SKM-1 (cell line): Measurements from ENCODE around the gene MICB.
"Not testable (repeated sequence)": the region's sequence is repeated elsewhere in the genome, so short reads cannot be mapped to it uniquely, and the experiment has no call there.

ENCODE experiments used
- DNase-seq: peaks from one replicate; lab custom pipeline; 2025; ENCODE audit not compliant: unreplicated experiment; lab: John Stamatoyannopoulos, UW

MICB gene

GRCh38 chr6:31473780-31474761 is 23.9 kb upstream of the MICB start:
- DNase-seq: no peak

- no peak for DNase-seq
Measured at GRCh38 chr6:31474871-31475286, 23.1 kb upstream of the MICB start.

- no peak for DNase-seq
Measured at GRCh38 chr6:31476515-31477139, 21.3 kb upstream of the MICB start.

- DNase-seq: no peak
Measured at GRCh38 chr6:31477521-31477920, 20.4 kb upstream of the MICB start.

DNA sequence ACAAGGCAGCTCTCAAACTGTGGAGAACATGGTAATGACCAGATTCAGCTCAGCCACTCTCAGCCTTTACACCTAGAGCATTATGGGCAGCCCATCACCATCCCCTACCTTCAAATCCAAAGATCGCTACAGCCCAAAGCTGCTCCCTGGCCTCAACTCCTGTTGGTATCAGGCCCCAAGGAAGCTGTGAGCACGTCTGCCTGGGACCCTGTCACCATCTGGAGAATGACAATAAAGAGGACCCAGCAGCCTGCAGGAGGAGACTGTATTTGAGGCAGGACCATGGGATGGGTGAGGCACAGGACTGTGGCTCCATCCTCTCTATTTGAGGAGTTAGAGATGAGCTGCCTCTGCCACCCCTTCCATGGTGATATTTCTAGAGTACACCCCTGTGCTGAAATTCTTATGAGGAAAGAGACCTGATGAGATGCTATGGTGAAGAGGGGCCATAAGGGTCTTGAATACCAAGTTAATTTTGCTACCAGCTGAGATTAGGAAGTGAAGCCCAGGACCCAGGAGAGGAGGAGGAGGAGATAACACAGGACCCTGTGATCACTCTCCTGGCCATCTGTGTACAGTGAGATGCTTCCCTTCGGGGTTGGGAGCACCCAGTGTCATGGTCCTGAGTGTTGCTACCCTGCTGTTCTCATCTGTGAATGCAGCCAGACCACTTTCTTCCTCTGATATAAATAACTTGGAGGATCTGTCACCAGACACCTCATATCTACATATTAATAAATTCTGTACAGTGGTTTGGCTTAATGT is 19.6 kb upstream of the MICB start:
- DNase-seq: no peak

GRCh38 chr6:31479151-31479932 is 18.6 kb upstream of the MICB start:
- no peak for DNase-seq

- DNase-seq: no peak
Measured at GRCh38 chr6:31479933-31480535, 17.9 kb upstream of the MICB start.

- no peak for DNase-seq
Measured at GRCh38 chr6:31480574-31480973, 17.4 kb upstream of the MICB start.

GRCh38 chr6:31483392-31483791 is 14.6 kb upstream of the MICB start:
- DNase-seq: no peak

DNA sequence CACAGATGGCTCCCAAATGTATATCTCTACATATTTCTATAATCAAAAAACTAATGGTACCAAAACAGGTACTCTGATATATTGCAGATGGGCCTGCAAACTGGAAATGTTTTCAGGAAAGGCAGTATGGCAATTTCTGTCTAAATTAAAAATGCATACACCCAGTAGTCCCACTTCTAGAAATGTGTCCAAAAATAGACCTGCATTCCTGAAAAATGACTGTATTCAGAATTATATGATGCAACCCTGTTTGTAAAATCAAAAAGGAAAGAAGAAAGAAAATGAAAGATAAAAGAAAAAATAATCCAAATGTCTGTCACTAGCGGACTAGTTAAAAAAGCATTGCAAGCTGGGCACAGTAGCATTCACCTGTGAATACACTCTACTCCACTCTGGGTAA is 12.9 kb upstream of the MICB start:
- no peak for DNase-seq

DNA sequence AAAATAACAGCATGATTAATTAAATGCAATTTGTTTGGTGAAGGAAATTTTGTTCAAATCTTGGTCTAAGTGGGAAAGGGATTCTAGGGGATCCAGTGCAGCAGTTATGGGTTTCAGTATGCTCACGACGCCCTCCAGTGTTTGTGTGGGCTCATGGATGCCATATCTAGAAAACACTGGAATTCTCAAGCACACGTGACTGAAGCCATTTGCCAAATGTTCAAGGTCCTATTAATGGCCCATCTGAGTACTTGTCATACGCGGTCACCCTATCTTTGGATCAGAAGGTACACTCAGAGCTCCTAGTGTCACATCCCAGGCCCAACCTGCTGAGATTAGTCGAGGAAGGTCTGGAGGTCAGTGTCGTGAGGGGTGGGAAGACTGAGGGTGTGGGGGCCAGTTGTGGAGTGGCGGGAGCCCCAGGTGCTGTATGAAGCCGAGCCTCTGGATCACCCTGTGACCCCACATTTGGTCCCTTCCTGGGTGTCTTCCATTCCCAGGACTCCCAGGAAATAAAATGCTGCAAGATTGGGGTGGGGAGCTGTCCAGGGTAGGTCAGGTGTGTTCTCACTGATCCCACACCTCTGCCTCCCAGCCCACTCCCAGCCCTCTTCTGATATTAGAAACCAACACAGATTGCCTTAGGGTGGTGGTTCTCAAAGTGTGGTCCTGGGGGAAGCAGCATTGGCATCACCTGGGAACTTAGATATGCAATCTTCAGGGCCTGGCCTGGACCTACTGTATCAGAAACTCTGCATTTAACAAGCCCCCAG is 11.7 kb upstream of the MICB start:
- DNase-seq: not testable (repeated sequence)

- DNase-seq: not testable (repeated sequence)
Measured at GRCh38 chr6:31487674-31488073, 10.3 kb upstream of the MICB start.

- no peak for DNase-seq
Measured at GRCh38 chr6:31489086-31489485, 8.9 kb upstream of the MICB start.

GRCh38 chr6:31490115-31490873 is 7.7 kb upstream of the MICB start:
- no peak for DNase-seq

DNA sequence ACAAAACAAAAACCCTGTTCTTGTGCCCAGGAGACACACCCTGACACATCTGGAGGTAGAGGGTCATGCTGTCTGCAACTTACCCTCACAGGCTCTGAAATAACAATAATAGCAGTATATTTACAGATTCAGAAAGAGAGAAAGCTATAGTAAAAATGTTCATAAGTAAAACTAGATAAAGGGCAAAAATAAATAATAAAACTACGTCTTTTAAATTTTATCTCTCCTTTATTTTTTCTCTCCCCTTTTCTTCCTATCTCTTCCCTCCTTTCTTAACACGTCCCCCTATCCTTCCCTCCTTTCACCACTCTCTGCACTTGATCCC is 4.4 kb upstream of the MICB start:
- DNase-seq: not testable (repeated sequence)

- peak; percentile 52 for DNase-seq
Measured at GRCh38 chr6:31493875-31494694, 3.9 kb upstream of the MICB start.

DNA sequence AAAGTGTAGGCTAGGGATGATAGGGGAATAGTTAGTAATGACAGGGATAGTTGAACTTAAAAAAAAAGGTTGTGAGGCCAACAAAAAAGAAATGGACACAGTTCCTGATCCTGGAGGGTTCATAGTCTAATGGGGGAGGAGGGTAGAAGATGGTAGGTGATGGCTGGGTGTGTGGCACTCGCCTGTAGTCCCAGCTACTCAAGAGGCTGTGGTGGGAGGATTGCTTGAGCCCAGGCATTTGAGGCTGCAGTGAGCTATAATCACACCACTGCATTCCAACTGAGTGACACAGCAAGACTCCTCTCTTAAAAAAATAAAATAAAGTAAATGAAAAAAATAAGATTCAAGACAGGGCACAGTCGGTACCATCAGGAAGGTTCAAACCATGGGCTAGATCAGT is 2.4 kb upstream of the MICB start:
- DNase-seq: no peak

DNA sequence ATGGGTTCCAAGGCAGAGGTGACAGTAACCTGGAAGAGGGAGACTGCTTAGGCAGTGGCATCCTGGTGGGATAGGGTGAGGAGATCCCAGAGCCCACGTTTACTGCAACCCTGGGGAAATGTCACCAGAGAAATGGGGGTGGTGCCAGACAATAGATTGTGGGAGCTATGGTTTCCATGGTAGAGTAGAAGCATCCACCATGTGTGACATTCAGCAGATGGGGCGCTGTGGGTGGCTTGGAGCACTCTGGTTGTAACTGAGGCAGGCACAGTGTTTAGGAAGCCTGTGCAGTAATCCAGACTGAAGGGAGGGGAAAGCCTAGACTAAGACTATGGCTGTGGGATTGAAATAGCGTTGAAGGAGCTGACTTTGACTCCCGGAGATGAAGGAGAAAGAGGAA is 1.1 kb upstream of the MICB start:
- not testable (repeated sequence) for DNase-seq
